SU-DHL-6 (cell line): ENCODE measurements around the gene SPA17.

ENCODE experiments used
- H2AFZ ChIP-seq: fragments of 200-600 bp; sonication (generic); 2 replicates; pipeline ENCODE4 v1.6.1; 2014; ENCODE audit warnings: low read depth, mild to moderate bottlenecking, moderate library complexity, mixed read lengths, antibody characterized with exemption, low read length; ENCODE audit not compliant: severe bottlenecking
- H3F3A ChIP-seq: fragments of 200-600 bp; shearing (Covaris generic); 2 replicates; pipeline ENCODE4 v1.6.0; 2016; ENCODE audit warnings: antibody characterized with exemption, mild to moderate bottlenecking; ENCODE audit not compliant: insufficient read depth
- H3K27ac ChIP-seq: fragments of 200-600 bp; sonication (generic); 2 replicates; pipeline ENCODE4 v1.5.1; 2016; ENCODE audit warnings: low read depth, mild to moderate bottlenecking, low read length, moderate library complexity, mixed read lengths
- H3K27me3 ChIP-seq: fragments of 200-600 bp; sonication (generic), shearing (Covaris generic); 2 replicates; pipeline ENCODE4 v1.6.0; 2014; ENCODE audit warnings: mild to moderate bottlenecking, low read length
- H3K36me3 ChIP-seq: fragments of 200-600 bp; sonication (generic); 2 replicates; pipeline ENCODE4 v1.6.1; 2014; ENCODE audit warnings: mild to moderate bottlenecking, low read length, mixed read lengths
- H3K4me2 ChIP-seq: fragments of 300-600, 200-600 bp; shearing (Covaris generic), sonication (generic); 2 replicates; pipeline ENCODE4 v1.6.0; 2014; ENCODE audit warnings: low read length, low read depth, mild to moderate bottlenecking; ENCODE audit not compliant: poor library complexity, severe bottlenecking
- H3K4me3 ChIP-seq: fragments of 200-600 bp; sonication (generic); 2 replicates; pipeline ENCODE4 v1.5.1; 2014; ENCODE audit warnings: antibody characterized with exemption, low read length, mild to moderate bottlenecking, mixed read lengths; ENCODE audit not compliant: insufficient read depth, poor library complexity, severe bottlenecking
- H3K79me2 ChIP-seq: fragments of 200-600 bp; sonication (generic); 2 replicates; pipeline ENCODE4 v1.6.1; 2014; ENCODE audit warnings: mild to moderate bottlenecking, low read length, moderate library complexity; ENCODE audit not compliant: insufficient read depth
- H3K9ac ChIP-seq: fragments of 200-600 bp; sonication (generic); 2 replicates; pipeline ENCODE4 v1.7.0; 2014; ENCODE audit warnings: mild to moderate bottlenecking, low read length
- H3K9me2 ChIP-seq: fragments of 200-600 bp; sonication (generic); replicated peaks from 2 replicates; pipeline ENCODE4 v1.6.1; 2014; ENCODE audit warnings: low read length; ENCODE audit not compliant: insufficient read depth
- H3K9me3 ChIP-seq: fragments of 200-600 bp; sonication (generic); 2 replicates; pipeline ENCODE4 v1.6.1; 2014; ENCODE audit warnings: low read length, mixed read lengths; ENCODE audit not compliant: insufficient read depth
- H4K20me1 ChIP-seq: fragments of 200-600 bp; sonication (generic); 2 replicates; pipeline ENCODE4 v1.6.1; 2014; ENCODE audit warnings: low read depth, mild to moderate bottlenecking, antibody characterized with exemption, low read length, moderate library complexity, mixed read lengths
- CTCF ChIP-seq: fragments of 200-600 bp; sonication (generic); IDR thresholded peaks from one replicate; pipeline ENCODE4 v1.5.1; 2017; ENCODE audit warnings: antibody characterized with exemption, mild to moderate bottlenecking, low read length, moderate library complexity; ENCODE audit not compliant: insufficient read depth, poor library complexity, severe bottlenecking
- EZH2phosphoT487 ChIP-seq: fragments of 200-600 bp; sonication (generic), shearing (Covaris generic); conservative IDR thresholded peaks from 2 replicates; pipeline ENCODE4 v1.6.1; 2018; ENCODE audit warnings: mild to moderate bottlenecking, antibody characterized with exemption, low read length, moderate library complexity, mixed read lengths

SPA17 gene

GRCh38 chr11:124633355-124633754, 40.3 kb upstream of the SPA17 start:
- Histone ChIP-seq H3F3A (no peaks in the 10 kb centered on the region), H3K4me3 (no peak overlapping the region), H3K4me2 (no peak overlapping the region), H2AFZ (no peak overlapping the region), H3K36me3 (peaks cover 31% of the 10 kb centered on the region; the same call in 1 of the 2 replicates), H3K27me3 (no peaks in the 10 kb centered on the region), H4K20me1 (no peaks in the 10 kb centered on the region; the same call in 1 of the 2 replicates), H3K79me2 (no peaks in the 10 kb centered on the region), H3K9ac (no peak overlapping the region), H3K9me2 (no peaks in the 10 kb centered on the region), H3K27ac (no peak overlapping the region), H3K9me3 (no peaks in the 10 kb centered on the region)
- TF ChIP-seq EZH2phosphoT487, result no peak
- TF ChIP-seq CTCF, result no peak

- no peaks in the 10 kb centered on the region for H3K79me2 ChIP-seq
- no peaks in the 10 kb centered on the region for H3K27me3 ChIP-seq
- no peak for TF ChIP-seq EZH2phosphoT487
- no peak for TF ChIP-seq CTCF
- H3K9me3 ChIP-seq, result no peaks in the 10 kb centered on the region
- H3F3A ChIP-seq, result no peaks in the 10 kb centered on the region
- no peaks in the 10 kb centered on the region for H3K9me2 ChIP-seq
- H3K4me3 ChIP-seq, result no peak overlapping the region
- no peaks in the 10 kb centered on the region for H4K20me1 ChIP-seq
- no peak overlapping the region for H2AFZ ChIP-seq
- no peak overlapping the region for H3K27ac ChIP-seq
- no peak overlapping the region for H3K9ac ChIP-seq
- no peak overlapping the region for H3K4me2 ChIP-seq
- H3K36me3 ChIP-seq, result peaks cover 9% of the 10 kb centered on the region; the same call in 1 of the 2 replicates
These were observed 37.8 kb upstream of the SPA17 start for GRCh38 chr11:124635932-124636331.

GRCh38 chr11:124638500-124638899, 35.2 kb upstream of the SPA17 start:
- Histone ChIP-seq H3K9me3 (no peaks in the 10 kb centered on the region), H3K79me2 (no peaks in the 10 kb centered on the region), H3K27ac (no peak overlapping the region), H3K9me2 (no peaks in the 10 kb centered on the region), H3K4me3 (no peak overlapping the region), H3K36me3 (peaks cover 3% of the 10 kb centered on the region; the same call in 1 of the 2 replicates), H2AFZ (no peak overlapping the region), H3K4me2 (no peak overlapping the region), H3K27me3 (no peaks in the 10 kb centered on the region), H3K9ac (no peak overlapping the region), H3F3A (no peaks in the 10 kb centered on the region), H4K20me1 (no peaks in the 10 kb centered on the region)
- no peak for TF ChIP-seq CTCF
- no peak for TF ChIP-seq EZH2phosphoT487

- H3K9me2 ChIP-seq, result no peaks in the 10 kb centered on the region
- H3K36me3 ChIP-seq, result peaks cover 3% of the 10 kb centered on the region; the same call in 1 of the 2 replicates
- TF ChIP-seq CTCF, result no peak
- TF ChIP-seq EZH2phosphoT487, result no peak
- H3K27ac ChIP-seq, result no peak overlapping the region
- H2AFZ ChIP-seq, result no peak overlapping the region
- H3K9me3 ChIP-seq, result no peaks in the 10 kb centered on the region
- H3K79me2 ChIP-seq, result no peaks in the 10 kb centered on the region
- H3K27me3 ChIP-seq, result no peaks in the 10 kb centered on the region
- H4K20me1 ChIP-seq, result no peaks in the 10 kb centered on the region
- H3K4me2 ChIP-seq, result no peak overlapping the region
- H3F3A ChIP-seq, result no peaks in the 10 kb centered on the region
- no peak overlapping the region for H3K9ac ChIP-seq
- H3K4me3 ChIP-seq, result no peak overlapping the region
These were observed 34.5 kb upstream of the SPA17 start for GRCh38 chr11:124639186-124639585.
